ENCODE data around the gene RGMB.
"Not testable (repeated sequence)": the region's sequence is repeated elsewhere in the genome, so short reads cannot be mapped to it uniquely, and the experiment has no call there.

RGMB gene

DNA sequence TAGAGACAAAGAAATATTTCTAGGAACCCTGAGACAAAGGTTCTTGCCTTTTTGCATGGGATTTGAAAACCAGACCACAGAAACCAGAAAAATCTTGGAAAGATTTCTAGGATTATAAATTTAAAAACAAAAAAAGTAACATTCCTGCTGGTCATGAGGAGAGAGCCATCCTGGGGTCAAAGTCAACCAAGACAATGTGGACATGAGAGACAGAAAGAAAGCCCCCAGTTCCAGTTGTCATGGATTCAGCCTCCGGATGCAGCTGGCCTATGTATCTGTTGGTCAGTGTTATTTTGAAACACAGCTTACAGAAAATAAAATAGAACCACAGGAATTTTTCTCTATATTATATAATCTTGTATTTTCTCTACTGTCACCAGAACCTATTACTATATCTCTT, 24.4 kb upstream of the RGMB start:
- Histone ChIP-seq H3K36me3 (ENCODE audit: control insufficient read depth, insufficient read depth, low read length) (no peaks in the 10 kb centered on the region), H3K4me1 (ENCODE audit: control insufficient read depth, insufficient read depth, low read length) (peaks cover 12% of the 10 kb centered on the region), H3K9me3 (ENCODE audit: control insufficient read depth, insufficient read depth, low read length) (no peaks in the 10 kb centered on the region), H3K4me3 (ENCODE audit: low read depth, low read length) (no peak overlapping the region), H3K9ac (ENCODE audit: low read depth, low read length) (no peak overlapping the region), H3K27me3 (ENCODE audit: control insufficient read depth, insufficient read depth, low read length) (no peaks in the 10 kb centered on the region)

DNA sequence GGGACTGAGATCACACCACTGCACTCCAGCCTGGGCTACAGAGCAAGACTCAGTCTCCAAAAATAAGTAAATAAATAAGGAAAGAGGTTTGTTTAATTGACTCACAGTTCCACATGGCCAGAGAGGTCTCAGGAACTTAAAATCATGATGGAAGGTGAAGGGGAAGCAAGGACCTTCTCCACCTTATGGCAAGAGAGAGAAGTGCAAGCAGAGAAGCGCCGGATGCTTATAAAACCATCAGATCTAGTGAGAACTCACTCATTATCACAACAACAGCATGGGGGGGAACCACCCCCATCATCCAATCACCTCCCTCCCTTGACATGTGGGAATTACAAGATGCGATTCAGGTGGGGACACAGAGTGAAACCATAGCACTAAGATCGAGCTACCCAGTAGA, 22.8 kb upstream of the RGMB start:
- peaks cover 12% of the 10 kb centered on the region for H3K4me1 ChIP-seq (ENCODE audit: control insufficient read depth, insufficient read depth, low read length)
- H3K9me3 ChIP-seq (ENCODE audit: control insufficient read depth, insufficient read depth, low read length): no peaks in the 10 kb centered on the region
- no peaks in the 10 kb centered on the region for H3K27me3 ChIP-seq (ENCODE audit: control insufficient read depth, insufficient read depth, low read length)
- no peaks in the 10 kb centered on the region for H3K36me3 ChIP-seq (ENCODE audit: control insufficient read depth, insufficient read depth, low read length)
- H3K9ac ChIP-seq (ENCODE audit: low read depth, low read length): no peak overlapping the region
- no peak overlapping the region for H3K4me3 ChIP-seq (ENCODE audit: low read depth, low read length)

- H3K9ac ChIP-seq (ENCODE audit: low read depth, low read length); H3K36me3 ChIP-seq (ENCODE audit: control insufficient read depth, insufficient read depth, low read length); H3K4me3 ChIP-seq (ENCODE audit: low read depth, low read length); H3K9me3 ChIP-seq (ENCODE audit: control insufficient read depth, insufficient read depth, low read length); H3K27me3 ChIP-seq (ENCODE audit: control insufficient read depth, insufficient read depth, low read length): not testable (repeated sequence)
- H3K4me1 ChIP-seq (ENCODE audit: control insufficient read depth, insufficient read depth, low read length): peaks cover 12% of the 10 kb centered on the region
Measured at GRCh38 chr5:98752331-98752730, 21.1 kb upstream of the RGMB start.

- not testable (repeated sequence) for H3K9ac ChIP-seq (ENCODE audit: low read depth, low read length); H3K27me3 ChIP-seq (ENCODE audit: control insufficient read depth, insufficient read depth, low read length); H3K9me3 ChIP-seq (ENCODE audit: control insufficient read depth, insufficient read depth, low read length); H3K36me3 ChIP-seq (ENCODE audit: control insufficient read depth, insufficient read depth, low read length); H3K4me3 ChIP-seq (ENCODE audit: low read depth, low read length)
- peaks cover 12% of the 10 kb centered on the region for H3K4me1 ChIP-seq (ENCODE audit: control insufficient read depth, insufficient read depth, low read length)
Measured at GRCh38 chr5:98752801-98753200, 20.7 kb upstream of the RGMB start.

GRCh38 chr5:98753507-98753906, 20.0 kb upstream of the RGMB start:
- H3K4me1 ChIP-seq (ENCODE audit: control insufficient read depth, insufficient read depth, low read length): peaks cover 12% of the 10 kb centered on the region
- no peaks in the 10 kb centered on the region for H3K27me3 ChIP-seq (ENCODE audit: control insufficient read depth, insufficient read depth, low read length)
- no peak overlapping the region for H3K9ac ChIP-seq (ENCODE audit: low read depth, low read length)

GRCh38 chr5:98755406-98755805, 18.1 kb upstream of the RGMB start:
- H3K9me3 ChIP-seq (ENCODE audit: control insufficient read depth, insufficient read depth, low read length): no peaks in the 10 kb centered on the region
- peaks cover 12% of the 10 kb centered on the region for H3K4me1 ChIP-seq (ENCODE audit: control insufficient read depth, insufficient read depth, low read length)
- no peaks in the 10 kb centered on the region for H3K27me3 ChIP-seq (ENCODE audit: control insufficient read depth, insufficient read depth, low read length)
- no peak overlapping the region for H3K9ac ChIP-seq (ENCODE audit: low read depth, low read length)
- no peaks in the 10 kb centered on the region for H3K36me3 ChIP-seq (ENCODE audit: control insufficient read depth, insufficient read depth, low read length)
- no peak overlapping the region for H3K4me3 ChIP-seq (ENCODE audit: low read depth, low read length)

More at GRCh38 chr5:98753507-98753906, 20.0 kb upstream of the RGMB start:
- Histone ChIP-seq H3K4me3 (ENCODE audit: low read depth, low read length) (no peak overlapping the region), H3K9me3 (ENCODE audit: control insufficient read depth, insufficient read depth, low read length) (no peaks in the 10 kb centered on the region), H3K36me3 (ENCODE audit: control insufficient read depth, insufficient read depth, low read length) (no peaks in the 10 kb centered on the region)

DNA sequence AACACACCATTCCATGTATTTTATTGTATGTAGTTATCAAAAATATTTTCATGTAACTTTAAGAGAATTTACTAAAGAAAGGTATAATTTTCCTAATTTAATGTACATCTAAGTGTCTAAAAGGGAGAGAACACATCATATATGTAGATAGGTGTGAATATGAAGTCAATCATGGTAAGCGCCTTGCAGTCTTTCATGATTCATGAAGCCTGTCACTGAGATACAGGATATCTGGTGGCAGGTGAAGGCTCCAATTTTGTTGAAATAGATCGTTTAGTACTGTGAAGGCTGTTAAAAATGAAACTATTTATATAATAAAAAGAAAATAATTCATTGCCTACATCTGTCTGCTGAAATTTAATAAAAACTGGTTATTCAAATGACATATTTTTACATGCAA, 15.5 kb upstream of the RGMB start:
- H3K9ac ChIP-seq (ENCODE audit: low read depth, low read length): no peak overlapping the region
- H3K4me1 ChIP-seq (ENCODE audit: control insufficient read depth, insufficient read depth, low read length): peaks cover 9% of the 10 kb centered on the region
- H3K4me3 ChIP-seq (ENCODE audit: low read depth, low read length): no peak overlapping the region
- no peaks in the 10 kb centered on the region for H3K27me3 ChIP-seq (ENCODE audit: control insufficient read depth, insufficient read depth, low read length)
- no peaks in the 10 kb centered on the region for H3K36me3 ChIP-seq (ENCODE audit: control insufficient read depth, insufficient read depth, low read length)
- H3K9me3 ChIP-seq (ENCODE audit: control insufficient read depth, insufficient read depth, low read length): no peaks in the 10 kb centered on the region

- Histone ChIP-seq H3K9me3 (ENCODE audit: control insufficient read depth, insufficient read depth, low read length) (no peaks in the 10 kb centered on the region), H3K9ac (ENCODE audit: low read depth, low read length) (no peak overlapping the region), H3K4me3 (ENCODE audit: low read depth, low read length) (no peak overlapping the region), H3K4me1 (ENCODE audit: control insufficient read depth, insufficient read depth, low read length) (no peaks in the 10 kb centered on the region), H3K36me3 (ENCODE audit: control insufficient read depth, insufficient read depth, low read length) (no peaks in the 10 kb centered on the region), H3K27me3 (ENCODE audit: control insufficient read depth, insufficient read depth, low read length) (no peaks in the 10 kb centered on the region)
Measured at GRCh38 chr5:98763001-98763630, 10.3 kb upstream of the RGMB start.

DNA sequence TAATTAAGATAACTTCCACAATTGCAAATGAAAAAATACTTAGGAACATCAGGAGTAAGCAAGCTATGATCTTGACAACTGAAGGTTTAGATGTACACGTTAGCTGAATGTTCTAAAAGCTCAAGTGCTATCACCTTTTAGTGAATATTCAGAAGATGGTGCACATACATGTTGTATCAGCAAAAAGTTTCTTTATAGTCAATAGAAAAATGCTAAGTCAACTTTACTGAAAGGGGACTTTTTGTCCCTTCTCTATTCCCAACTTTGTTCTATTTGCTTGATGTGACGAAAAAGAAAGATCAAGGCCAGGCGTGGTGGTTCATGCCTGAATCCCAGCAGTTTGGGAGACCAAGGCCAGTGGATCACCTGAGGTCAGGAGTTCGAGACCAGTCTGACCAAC, 7.6 kb upstream of the RGMB start:
- no peaks in the 10 kb centered on the region for H3K36me3 ChIP-seq (ENCODE audit: control insufficient read depth, insufficient read depth, low read length)
- no peak overlapping the region for H3K9ac ChIP-seq (ENCODE audit: low read depth, low read length)
- H3K9me3 ChIP-seq (ENCODE audit: control insufficient read depth, insufficient read depth, low read length): no peaks in the 10 kb centered on the region
- H3K4me1 ChIP-seq (ENCODE audit: control insufficient read depth, insufficient read depth, low read length): no peaks in the 10 kb centered on the region
- no peak overlapping the region for H3K4me3 ChIP-seq (ENCODE audit: low read depth, low read length)
- peaks cover 10% of the 10 kb centered on the region for H3K27me3 ChIP-seq (ENCODE audit: control insufficient read depth, insufficient read depth, low read length)

GRCh38 chr5:98767581-98767980, 5.9 kb upstream of the RGMB start:
- no peak overlapping the region for H3K9ac ChIP-seq (ENCODE audit: low read depth, low read length)
- H3K9me3 ChIP-seq (ENCODE audit: control insufficient read depth, insufficient read depth, low read length): no peaks in the 10 kb centered on the region
- peaks cover 28% of the 10 kb centered on the region for H3K27me3 ChIP-seq (ENCODE audit: control insufficient read depth, insufficient read depth, low read length)
- H3K36me3 ChIP-seq (ENCODE audit: control insufficient read depth, insufficient read depth, low read length): no peaks in the 10 kb centered on the region
- H3K4me3 ChIP-seq (ENCODE audit: low read depth, low read length): no peak overlapping the region
- peaks cover 5% of the 10 kb centered on the region for H3K4me1 ChIP-seq (ENCODE audit: control insufficient read depth, insufficient read depth, low read length)

DNA sequence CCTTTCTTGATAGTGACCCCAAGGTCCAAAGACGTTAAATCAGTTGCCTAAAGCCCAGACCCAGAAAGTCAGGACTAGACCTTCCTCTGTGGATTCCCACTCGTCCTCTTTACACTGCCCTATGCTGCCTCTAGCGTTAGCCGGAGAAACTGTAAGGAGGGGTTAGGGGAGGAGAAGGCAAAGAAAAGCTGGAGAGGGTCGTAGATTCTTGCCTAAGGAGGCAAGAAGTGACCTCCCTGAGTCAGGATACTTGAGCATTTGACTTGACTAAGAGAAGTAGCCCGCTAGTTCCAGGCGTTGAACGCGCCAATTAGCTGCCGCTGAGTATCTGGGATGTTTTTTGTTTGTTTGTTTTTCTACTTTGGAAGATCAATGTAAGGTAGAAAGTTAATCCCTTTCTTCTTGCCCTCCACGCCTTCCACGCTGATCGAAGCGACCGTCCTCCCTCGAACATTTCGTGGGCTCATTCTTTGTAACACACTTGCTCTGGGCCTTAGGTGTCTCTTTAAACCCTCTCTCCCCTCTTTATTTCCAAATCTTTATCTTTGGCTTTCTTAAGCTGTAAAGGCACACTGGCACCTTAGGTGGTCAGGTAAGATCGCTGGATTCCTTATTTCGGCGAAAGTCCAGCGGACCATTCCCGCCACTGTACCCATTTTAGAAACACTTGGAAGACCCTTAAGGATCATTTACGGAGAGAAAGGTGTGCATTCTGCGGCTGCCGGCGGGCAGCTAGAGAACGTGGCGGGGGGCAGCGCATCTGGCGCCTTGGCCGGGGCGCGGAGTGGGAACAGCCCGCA, 5.1 kb upstream of the RGMB start:
- H3K9me3 ChIP-seq (ENCODE audit: control insufficient read depth, insufficient read depth, low read length): no peaks in the 10 kb centered on the region
- peaks cover 5% of the 10 kb centered on the region for H3K4me1 ChIP-seq (ENCODE audit: control insufficient read depth, insufficient read depth, low read length)
- no peaks in the 10 kb centered on the region for H3K36me3 ChIP-seq (ENCODE audit: control insufficient read depth, insufficient read depth, low read length)
- H3K27me3 ChIP-seq (ENCODE audit: control insufficient read depth, insufficient read depth, low read length): peaks cover 28% of the 10 kb centered on the region
- peak overlapping the region; percentile 73 for H3K9ac ChIP-seq (ENCODE audit: low read depth, low read length)
- peak overlapping the region; percentile 78 for H3K4me3 ChIP-seq (ENCODE audit: low read depth, low read length)

DNA sequence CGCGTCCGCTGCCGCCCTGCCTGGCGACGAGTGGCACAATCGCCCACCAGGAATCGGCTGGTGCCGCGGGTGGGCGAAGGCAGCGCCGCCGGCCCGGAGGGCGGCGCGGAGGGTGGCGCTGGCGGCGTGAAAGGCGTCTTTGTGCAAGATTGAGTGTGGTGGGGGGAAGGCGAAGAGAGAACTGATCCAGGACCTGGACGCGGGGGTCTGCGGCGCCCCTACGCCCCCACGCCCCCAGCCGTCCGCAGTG, 4.6 kb upstream of the RGMB start:
- Histone ChIP-seq H3K9me3 (ENCODE audit: control insufficient read depth, insufficient read depth, low read length) (no peaks in the 10 kb centered on the region), H3K4me1 (ENCODE audit: control insufficient read depth, insufficient read depth, low read length) (peaks cover 5% of the 10 kb centered on the region), H3K9ac (ENCODE audit: low read depth, low read length) (peak overlapping the region; percentile 73), H3K4me3 (ENCODE audit: low read depth, low read length) (peak overlapping the region; percentile 78), H3K27me3 (ENCODE audit: control insufficient read depth, insufficient read depth, low read length) (peaks cover 28% of the 10 kb centered on the region), H3K36me3 (ENCODE audit: control insufficient read depth, insufficient read depth, low read length) (no peaks in the 10 kb centered on the region)
